Measurements from ENCODE around the gene DOC2B.

DNA sequence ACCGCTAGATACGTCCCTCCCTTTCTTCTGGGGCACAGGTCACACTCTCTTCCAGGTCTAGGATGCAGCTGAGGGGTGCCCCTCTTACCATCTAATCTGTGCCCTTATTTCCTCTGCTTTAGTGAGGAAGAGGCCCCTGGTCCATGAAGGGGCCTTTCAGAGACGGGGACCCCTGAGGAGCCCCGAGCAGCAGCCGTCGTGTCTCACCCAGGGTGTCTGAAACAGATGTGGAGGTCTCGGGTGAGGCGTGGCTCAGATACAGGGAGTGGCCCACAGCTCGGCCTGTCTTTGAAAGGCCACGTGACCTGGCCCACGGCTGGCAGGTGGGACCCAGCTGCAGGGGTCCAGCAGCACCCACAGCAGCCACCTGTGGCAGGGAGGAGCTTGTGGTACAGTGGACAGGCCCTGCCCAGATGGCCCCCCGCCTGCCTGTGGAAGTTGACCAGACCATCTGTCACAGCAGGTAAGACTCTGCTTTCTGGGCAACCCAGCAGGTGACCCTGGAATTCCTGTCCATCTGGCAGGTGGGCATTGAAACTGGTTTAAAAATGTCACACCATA lies 28.5 kb downstream of the DOC2B start:
- TF ChIP-seq CTCF (IDR thresholded peaks at IDR 0.05) (no peak), SIN3A (IDR thresholded peaks at IDR 0.05; ENCODE audit: borderline replicate concordance, insufficient read depth, low read depth, low read length) (no peak), POLR2AphosphoS5 (IDR thresholded peaks at IDR 0.05; ENCODE audit: low read depth, low read length) (no peak)
